NOMO-1 treated with dmso at 0.1 percent for 144 hours (cell line): ENCODE measurements around the gene GUCA2B.

Experiments used
- DNase-seq: peaks from one replicate; lab custom pipeline; 2025; ENCODE audit not compliant: unreplicated experiment; lab: John Stamatoyannopoulos, UW

The GUCA2B gene

GRCh38 chr1:42142894-42143675 lies 10.1 kb upstream of the GUCA2B start:
- no peak for DNase-seq

GRCh38 chr1:42143896-42144710 lies 9.1 kb upstream of the GUCA2B start:
- no peak for DNase-seq

GRCh38 chr1:42144711-42145388 lies 8.4 kb upstream of the GUCA2B start:
- DNase-seq: no peak

- no peak for DNase-seq
These were observed 7.9 kb upstream of the GUCA2B start for GRCh38 chr1:42145389-42145716.

- DNase-seq: no peak
These were observed 7.2 kb upstream of the GUCA2B start for GRCh38 chr1:42145764-42146625.

GRCh38 chr1:42146626-42147320 lies 6.4 kb upstream of the GUCA2B start:
- DNase-seq: peak; percentile 6

GRCh38 chr1:42148166-42148565 lies 5.0 kb upstream of the GUCA2B start:
- DNase-seq: no peak

GRCh38 chr1:42150651-42151050 lies 2.6 kb upstream of the GUCA2B start:
- DNase-seq: no peak

GRCh38 chr1:42152119-42152518 lies 1.1 kb upstream of the GUCA2B start:
- no peak for DNase-seq

GRCh38 chr1:42153624-42154023 lies 414 bp downstream of the GUCA2B start:
- DNase-seq: no peak

GRCh38 chr1:42154685-42155084 lies 1.5 kb downstream of the GUCA2B start:
- DNase-seq: no peak

GRCh38 chr1:42155362-42155761 lies 2.2 kb downstream of the GUCA2B start:
- no peak for DNase-seq

GRCh38 chr1:42157667-42158066 lies 4.5 kb downstream of the GUCA2B start:
- no peak for DNase-seq

GRCh38 chr1:42158189-42158588 lies 5.0 kb downstream of the GUCA2B start:
- no peak for DNase-seq

GRCh38 chr1:42162181-42162580 lies 9.0 kb downstream of the GUCA2B start:
- no peak for DNase-seq

- DNase-seq: no peak
These were observed 9.9 kb downstream of the GUCA2B start for GRCh38 chr1:42163114-42163513.

GRCh38 chr1:42163536-42164503 lies 10.6 kb downstream of the GUCA2B start:
- DNase-seq: no peak

GRCh38 chr1:42164551-42165420 lies 11.6 kb downstream of the GUCA2B start, which contains the start of gene GUCA2A:
Gene GUCA2A, minus strand, starts transcription at chr1:42164745. Its CDS starts 33 bp downstream, at chr1:42164712.
- no peak for DNase-seq
